WTC11 (cell line): ENCODE data around the gene ADGRE2.

Source experiments
- ESRRA ChIP-seq: sonication (generic); formaldehyde crosslinking; IDR thresholded peaks from 2 replicates; pipeline ENCODE4 v1.8.1; 2022; ENCODE audit warnings: mild to moderate bottlenecking, missing genetic modification reagents, borderline replicate concordance
- FOXP4 ChIP-seq: sonication (generic); formaldehyde crosslinking; IDR thresholded peaks from 2 replicates; pipeline ENCODE4 v1.8.0; 2022; ENCODE audit warnings: mild to moderate bottlenecking, missing genetic modification reagents
- NR2C2 ChIP-seq: sonication (generic); formaldehyde crosslinking; IDR thresholded peaks from 2 replicates; pipeline ENCODE4 v1.8.0; 2022; ENCODE audit warnings: mild to moderate bottlenecking, missing genetic modification reagents

- no peak for TF ChIP-seq NR2C2 (CRISPR knock-in tag)
- no peak for TF ChIP-seq ESRRA
- no peak for TF ChIP-seq FOXP4 (CRISPR knock-in tag)
Measured at GRCh38 chr19:14700711-14701375, 77.5 kb downstream of the ADGRE2 start.
